ENCODE data around the gene LTB4R2.

DNA sequence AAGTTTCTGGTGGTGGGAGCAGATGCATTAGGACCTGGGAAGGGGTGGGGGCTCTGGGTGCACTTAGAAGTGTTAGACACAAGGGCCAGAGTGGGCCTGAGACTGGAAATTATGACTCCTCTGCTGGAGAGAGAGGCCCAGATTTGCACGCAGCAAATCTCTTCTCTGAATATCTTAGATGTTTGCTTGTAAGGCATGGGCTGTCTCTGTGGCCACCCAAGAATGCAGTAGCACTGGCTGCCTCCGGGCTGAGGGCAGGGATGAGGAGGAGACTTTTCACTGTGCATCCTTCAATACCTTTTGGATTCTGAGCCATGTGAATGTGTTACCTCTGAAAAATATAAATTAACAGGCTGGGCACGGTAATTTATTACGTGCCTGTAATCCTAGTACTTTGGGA, 24.6 kb upstream of the LTB4R2 start:
- TF ChIP-seq, protein P1, sequence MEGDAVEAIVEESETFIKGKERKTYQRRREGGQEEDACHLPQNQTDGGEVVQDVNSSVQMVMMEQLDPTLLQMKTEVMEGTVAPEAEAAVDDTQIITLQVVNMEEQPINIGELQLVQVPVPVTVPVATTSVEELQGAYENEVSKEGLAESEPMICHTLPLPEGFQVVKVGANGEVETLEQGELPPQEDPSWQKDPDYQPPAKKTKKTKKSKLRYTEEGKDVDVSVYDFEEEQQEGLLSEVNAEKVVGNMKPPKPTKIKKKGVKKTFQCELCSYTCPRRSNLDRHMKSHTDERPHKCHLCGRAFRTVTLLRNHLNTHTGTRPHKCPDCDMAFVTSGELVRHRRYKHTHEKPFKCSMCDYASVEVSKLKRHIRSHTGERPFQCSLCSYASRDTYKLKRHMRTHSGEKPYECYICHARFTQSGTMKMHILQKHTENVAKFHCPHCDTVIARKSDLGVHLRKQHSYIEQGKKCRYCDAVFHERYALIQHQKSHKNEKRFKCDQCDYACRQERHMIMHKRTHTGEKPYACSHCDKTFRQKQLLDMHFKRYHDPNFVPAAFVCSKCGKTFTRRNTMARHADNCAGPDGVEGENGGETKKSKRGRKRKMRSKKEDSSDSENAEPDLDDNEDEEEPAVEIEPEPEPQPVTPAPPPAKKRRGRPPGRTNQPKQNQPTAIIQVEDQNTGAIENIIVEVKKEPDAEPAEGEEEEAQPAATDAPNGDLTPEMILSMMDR (IDR thresholded peaks at IDR 0.05; ENCODE audit: low read length): no peak
- TF ChIP-seq EZH2 (optimal IDR thresholded peaks at IDR 0.05; ENCODE audit: low read depth, low read length): no peak
- TF ChIP-seq EZH2phosphoT487 (IDR thresholded peaks at IDR 0.05; ENCODE audit: low read length): no peak

All from MM.1S (cell line).